ENCODE results near the gene ST3GAL5. TPM values are rescaled to one million over a fixed set of nuclear protein-coding genes. Genes with fewer than 3 reads are reported as not detected.

Gene ST3GAL5
- total RNA-seq, 1 donor from 2014 or later = 29.7 TPM

DNA sequence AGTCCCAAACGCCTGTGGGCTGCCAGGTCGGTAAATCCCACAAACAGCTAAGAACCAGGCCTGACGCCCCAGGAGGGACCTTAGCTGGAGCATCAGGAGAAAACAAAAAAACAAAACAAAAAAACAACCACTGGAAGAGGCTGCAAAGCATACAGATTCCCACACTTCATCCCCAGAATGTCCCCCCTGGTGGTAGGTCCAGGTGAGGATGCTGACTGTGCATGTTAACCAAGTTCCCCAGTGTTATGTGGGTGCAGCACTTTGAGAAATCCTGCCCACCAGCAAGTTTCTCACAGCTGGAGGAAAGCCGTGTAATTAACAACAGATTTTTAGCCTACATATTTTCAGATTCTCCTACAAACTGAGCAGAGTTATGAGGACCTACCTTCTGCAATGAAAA, 15.1 kb downstream of the ST3GAL5 start:
- FAIRE-seq (no peak), DNase-seq (ENCODE audit: low read depth) (no peak)
- no peaks in the 10 kb centered on the region for H3K27me3 ChIP-seq (ENCODE audit: control insufficient read depth, insufficient read depth, low read length)
- TF ChIP-seq CTCF (IDR thresholded peaks at IDR 0.05; ENCODE audit: insufficient read depth, low read length, severe bottlenecking) = peak; percentile 20
- H3K4me3 ChIP-seq (ENCODE audit: low read depth, low read length) = no peak overlapping the region
- H3K36me3 ChIP-seq (ENCODE audit: control insufficient read depth, insufficient read depth, low read length) = no peaks in the 10 kb centered on the region

- Histone ChIP-seq H3K36me3 (ENCODE audit: control insufficient read depth, insufficient read depth, low read length) (no peaks in the 10 kb centered on the region), H3K27me3 (ENCODE audit: control insufficient read depth, insufficient read depth, low read length) (no peaks in the 10 kb centered on the region), H3K4me3 (ENCODE audit: low read depth, low read length) (no peak overlapping the region)
- TF ChIP-seq CTCF (IDR thresholded peaks at IDR 0.05; ENCODE audit: insufficient read depth, low read length, severe bottlenecking) = no peak
- FAIRE-seq (no peak), DNase-seq (ENCODE audit: low read depth) (no peak)
These were observed 16.1 kb downstream of the ST3GAL5 start for GRCh38 chr2:85872536-85873161.

GRCh38 chr2:85871494-85872164, 17.2 kb downstream of the ST3GAL5 start:
- H3K27me3 ChIP-seq (ENCODE audit: control insufficient read depth, insufficient read depth, low read length) = no peaks in the 10 kb centered on the region
- H3K36me3 ChIP-seq (ENCODE audit: control insufficient read depth, insufficient read depth, low read length) = no peaks in the 10 kb centered on the region
- DNase-seq (ENCODE audit: low read depth) (no peak), FAIRE-seq (no peak)
- no peak for TF ChIP-seq CTCF (IDR thresholded peaks at IDR 0.05; ENCODE audit: insufficient read depth, low read length, severe bottlenecking)
- no peak overlapping the region for H3K4me3 ChIP-seq (ENCODE audit: low read depth, low read length)

- DNase-seq (ENCODE audit: low read depth) (no peak), FAIRE-seq (no peak)
- TF ChIP-seq CTCF (IDR thresholded peaks at IDR 0.05; ENCODE audit: insufficient read depth, low read length, severe bottlenecking) = no peak
- Histone ChIP-seq H3K36me3 (ENCODE audit: control insufficient read depth, insufficient read depth, low read length) (no peaks in the 10 kb centered on the region), H3K27me3 (ENCODE audit: control insufficient read depth, insufficient read depth, low read length) (no peaks in the 10 kb centered on the region), H3K4me3 (ENCODE audit: low read depth, low read length) (no peak overlapping the region)
These were observed 20.0 kb downstream of the ST3GAL5 start for GRCh38 chr2:85868822-85869221.

- peaks cover 3% of the 10 kb centered on the region for H3K36me3 ChIP-seq (ENCODE audit: control insufficient read depth, insufficient read depth, low read length)
- DNase-seq (ENCODE audit: low read depth) (no peak), FAIRE-seq (no peak)
- no peak for TF ChIP-seq CTCF (IDR thresholded peaks at IDR 0.05; ENCODE audit: insufficient read depth, low read length, severe bottlenecking)
- H3K27me3 ChIP-seq (ENCODE audit: control insufficient read depth, insufficient read depth, low read length) = no peaks in the 10 kb centered on the region
- no peak overlapping the region for H3K4me3 ChIP-seq (ENCODE audit: low read depth, low read length)
These were observed 21.1 kb downstream of the ST3GAL5 start for GRCh38 chr2:85867556-85868292.
